HG03066 (cell line): Measurements from ENCODE around the gene ANKS4B.
"Not testable (repeated sequence)": the region's sequence is repeated elsewhere in the genome, so short reads cannot be mapped to it uniquely, and the experiment has no call there.

ENCODE experiments used
- ATAC-seq: cut with Tn5 transposase; IDR thresholded peaks from one replicate; pipeline ENCODE4 v1.9.1; 2021; ENCODE audit warnings: low read depth; ENCODE audit not compliant: unreplicated experiment

Gene ANKS4B

DNA sequence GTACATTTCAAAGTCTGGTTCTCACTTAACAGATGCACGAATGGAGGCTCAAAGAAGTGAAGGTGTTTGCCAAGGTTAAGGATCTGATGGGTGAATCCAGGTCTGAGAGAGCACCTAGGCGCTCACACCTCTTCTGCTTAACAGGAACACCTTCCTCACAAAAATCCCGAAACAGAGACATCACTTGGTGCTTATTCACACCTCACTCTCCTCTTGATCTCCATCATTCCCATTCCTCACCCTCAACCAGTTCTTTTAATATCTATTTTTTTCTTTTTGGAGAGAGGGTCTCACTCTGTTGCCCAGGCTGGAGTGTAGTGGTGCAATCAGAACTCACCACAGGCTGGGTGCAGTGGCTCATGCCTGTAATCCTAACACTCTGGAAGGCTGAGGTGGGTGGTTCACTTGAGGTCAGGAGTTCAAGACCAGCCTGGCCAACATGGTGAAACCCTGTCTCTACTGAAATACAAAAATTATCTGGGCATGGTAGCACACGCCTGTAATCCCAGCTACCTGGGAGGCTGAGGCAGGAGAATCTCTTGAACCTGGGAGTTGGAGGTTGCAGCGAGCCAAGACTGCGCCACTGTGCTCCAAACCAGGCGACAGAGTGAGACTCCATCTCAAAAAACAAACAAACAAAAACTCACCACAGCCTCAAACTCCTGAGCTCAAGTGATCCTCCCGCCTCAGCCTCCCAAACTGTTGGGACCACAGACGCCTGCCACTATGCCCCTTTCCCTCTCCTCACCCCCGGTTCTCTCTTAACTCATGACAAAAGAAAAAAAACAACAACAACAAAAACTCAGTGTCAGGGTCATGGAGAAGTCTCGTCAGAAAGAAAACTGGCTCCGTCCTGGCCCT, 29.5 kb downstream of the ANKS4B start:
- ATAC-seq: no peak

DNA sequence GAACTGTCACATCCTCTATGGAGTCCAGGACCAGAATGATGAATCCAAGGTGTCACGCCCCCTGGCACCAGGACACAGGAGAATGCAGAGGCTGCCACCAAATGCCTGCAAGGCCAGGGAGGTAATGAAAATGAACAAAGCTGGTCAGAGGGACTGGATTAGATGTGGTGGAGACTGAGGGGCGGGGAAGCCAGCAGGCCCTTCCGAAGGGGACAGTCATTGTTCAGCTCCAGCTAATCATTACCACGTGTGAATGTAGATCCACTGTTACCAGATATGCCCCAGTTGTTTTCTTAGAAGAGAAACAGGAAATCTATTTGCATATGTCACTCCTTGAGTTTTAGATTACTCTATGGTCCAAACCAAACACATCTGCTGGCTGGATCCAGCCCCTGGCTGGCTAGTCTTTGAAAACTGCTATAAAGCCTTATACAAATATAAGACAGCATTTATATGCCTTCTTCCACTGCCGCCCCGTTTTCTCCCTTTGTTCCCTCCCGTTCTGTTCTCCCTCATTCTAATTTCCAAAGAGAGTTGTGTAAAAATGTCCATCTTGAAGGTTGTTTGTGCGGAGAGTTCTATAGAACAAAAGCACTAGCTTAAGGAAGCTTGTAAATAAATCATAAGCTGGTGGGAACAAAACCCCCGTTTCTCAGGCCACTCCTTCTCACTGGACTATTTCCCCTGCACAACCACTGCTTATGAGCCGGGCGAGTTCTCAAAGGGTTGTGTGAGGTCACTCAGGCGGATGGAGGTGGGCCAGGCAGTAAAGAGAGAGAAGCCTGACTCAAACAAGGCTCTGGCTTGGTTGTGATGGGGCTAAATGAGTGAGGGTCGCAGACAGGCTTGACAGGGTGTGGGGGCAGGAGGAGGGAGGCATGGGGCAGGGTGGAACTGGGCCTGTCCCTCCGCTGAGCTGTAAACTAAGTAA, 30.4 kb downstream of the ANKS4B start:
- peak; percentile 69 for ATAC-seq

- no peak for ATAC-seq
Measured at GRCh38 chr16:21264571-21265036, 31.1 kb downstream of the ANKS4B start.

DNA sequence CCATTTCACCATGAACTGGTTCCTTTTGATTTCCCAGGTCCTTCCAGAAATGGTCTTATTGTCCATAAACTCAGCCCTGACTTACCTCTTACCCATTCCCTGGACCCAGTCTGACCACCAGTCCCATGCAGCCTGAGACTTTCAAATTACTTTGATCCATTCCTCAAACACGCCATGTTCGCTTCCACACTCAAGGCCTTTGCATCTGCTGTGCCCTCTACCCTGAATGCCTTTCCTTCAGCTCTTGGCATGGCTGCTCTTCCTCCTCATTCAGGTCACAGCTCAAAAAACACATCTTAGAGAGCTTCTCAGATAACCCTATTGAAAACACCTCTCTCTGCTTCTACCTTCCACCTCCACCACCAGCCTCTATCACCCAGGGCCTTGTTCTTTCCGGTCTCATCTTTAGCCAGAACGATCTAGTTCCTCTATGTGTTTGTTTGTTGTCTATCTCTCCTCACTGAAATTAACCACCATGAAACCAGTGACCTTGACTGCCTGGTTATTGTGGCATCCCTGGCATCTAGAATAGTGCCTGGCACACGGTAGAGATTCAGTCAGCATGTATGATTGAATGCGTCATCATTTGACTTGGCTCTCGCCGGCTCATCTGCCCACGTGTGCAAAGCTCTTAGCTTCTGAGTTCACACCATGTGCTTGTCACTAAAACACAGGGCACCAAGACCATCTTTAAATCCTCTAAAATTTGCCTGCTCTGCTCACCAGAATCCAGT, 31.8 kb downstream of the ANKS4B start:
- ATAC-seq: no peak

DNA sequence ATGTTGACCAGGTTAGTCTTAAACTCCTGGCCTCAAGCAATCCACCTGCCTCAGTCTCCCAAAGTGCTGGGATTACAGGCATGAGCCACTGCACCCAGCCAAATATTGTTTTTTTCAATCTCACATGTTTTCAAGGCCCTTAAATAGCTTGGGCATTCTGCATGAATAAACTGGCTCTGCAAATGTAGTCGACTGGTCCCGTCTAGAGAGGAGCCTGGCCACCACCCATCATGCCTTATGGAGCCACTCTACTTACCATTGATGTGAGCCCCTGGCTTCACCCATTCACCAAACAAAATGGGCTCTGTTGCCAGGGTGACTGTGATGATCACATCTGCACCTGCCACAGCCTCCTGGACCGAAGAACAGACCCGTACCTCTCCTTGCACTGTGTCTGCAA, 33.8 kb downstream of the ANKS4B start:
- ATAC-seq: no peak

GRCh38 chr16:21268236-21268635, 34.7 kb downstream of the ANKS4B start:
- ATAC-seq: no peak

DNA sequence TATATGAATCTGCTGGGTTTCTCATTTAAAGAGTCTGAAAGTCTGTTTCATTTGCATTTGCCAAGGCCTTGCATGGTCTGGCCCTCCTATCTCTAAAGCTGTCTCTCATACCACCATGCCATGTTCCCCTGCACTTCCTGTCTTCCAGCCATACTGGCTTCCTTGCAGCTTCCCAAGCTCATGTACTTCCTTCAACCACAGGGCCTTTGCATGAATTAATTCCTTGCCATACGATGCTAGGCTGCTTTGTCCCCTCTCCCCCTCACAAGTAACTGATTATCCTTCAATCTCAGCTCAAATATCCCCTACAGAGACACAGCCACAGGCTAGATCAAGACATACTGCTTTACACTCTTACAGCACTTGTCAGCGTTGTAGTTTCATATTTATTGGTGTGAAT, 38.8 kb downstream of the ANKS4B start:
- ATAC-seq: no peak

DNA sequence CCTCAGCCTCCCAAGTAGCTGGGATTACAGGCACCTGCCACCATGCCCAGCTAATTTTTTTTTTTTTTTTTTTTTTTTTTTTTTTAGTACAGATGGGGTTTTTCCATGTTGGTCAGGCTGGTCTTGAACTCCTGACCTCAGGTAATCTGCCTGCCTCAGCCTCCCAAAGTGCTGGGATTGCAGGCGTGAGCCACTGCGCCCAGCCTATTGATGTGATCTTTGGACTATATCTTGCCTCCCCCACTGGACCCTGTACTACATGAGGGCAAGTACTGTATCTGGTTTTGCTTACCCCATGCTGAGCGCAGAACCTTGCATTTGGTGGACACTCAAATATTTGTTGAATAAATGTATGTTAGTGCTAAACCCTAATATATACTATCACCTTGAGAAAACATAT, 39.3 kb downstream of the ANKS4B start:
- not testable (repeated sequence) for ATAC-seq

- peak; percentile 61 for ATAC-seq
Measured at GRCh38 chr16:21274172-21274726, 40.8 kb downstream of the ANKS4B start.

- ATAC-seq: no peak
Measured at GRCh38 chr16:21275529-21275928, 42.0 kb downstream of the ANKS4B start.

DNA sequence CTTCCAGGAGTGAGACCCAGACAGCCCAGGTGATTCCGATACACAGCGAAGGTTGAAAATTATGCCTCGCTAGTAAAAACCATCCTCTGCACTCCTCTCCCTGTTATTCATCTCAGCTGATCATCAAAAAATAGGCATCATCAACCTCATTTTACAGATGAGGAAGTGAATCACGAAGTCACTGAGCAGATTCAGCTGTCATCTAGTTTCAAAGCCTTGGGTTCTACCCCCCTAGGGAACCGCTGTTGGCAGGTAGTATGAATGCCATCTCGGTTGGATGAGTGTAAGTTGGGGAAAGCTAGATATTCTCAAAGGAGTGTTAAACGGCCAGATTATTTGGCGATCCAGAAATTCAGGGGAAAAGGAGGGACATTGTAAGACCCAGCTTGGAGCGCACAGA, 42.6 kb downstream of the ANKS4B start:
- no peak for ATAC-seq

GRCh38 chr16:21277045-21277926, 43.8 kb downstream of the ANKS4B start:
- no peak for ATAC-seq

- ATAC-seq: no peak
Measured at GRCh38 chr16:21277927-21278706, 44.6 kb downstream of the ANKS4B start, which contains the start of gene CRYM. TSS of gene CRYM (minus strand) at chr16:21278290. CDS start at chr16:21278251, 39 bp downstream.

- no peak for ATAC-seq
Measured at GRCh38 chr16:21279501-21279900, 46.0 kb downstream of the ANKS4B start.

GRCh38 chr16:21281698-21282389, 48.3 kb downstream of the ANKS4B start:
- ATAC-seq: no peak

- no peak for ATAC-seq
Measured at GRCh38 chr16:21283521-21284289, 50.2 kb downstream of the ANKS4B start.

- ATAC-seq: no peak
Measured at GRCh38 chr16:21284414-21284813, 50.9 kb downstream of the ANKS4B start.
